K562 (cell line): ENCODE results near the gene SH2D3A. TPM values are rescaled to one million over a fixed set of nuclear protein-coding genes. Genes with fewer than 3 reads are reported as not detected.
A peak's percentile ranks its signal among the peaks of the same experiment; 100 is the strongest.

Experiments
- ATAC-seq: fragments of 200-7000 bp; cut with Tn5 transposase; 3 replicates; pipeline ENCODE4 v1.9.1; 2020; ENCODE audit warnings: moderate library complexity
- BruUV-seq: library from RNA; stranded (reverse); fragments of 400-500 nt; replicated peaks from 2 replicates; lab custom pipeline; 2021; lab: Mats Ljungman, UMichigan
- CTCF ChIA-PET: fragments of 300-600 bp; formaldehyde crosslinking; extraction: SDS; loops from one replicate; lab custom pipeline; 2021; ENCODE audit warnings: low intra/inter-chr PET ratio; lab: Yijun Ruan, JAX
- POLR2A ChIA-PET: fragments of 300-600, 350-650 bp; sonication (Branson Sonifier 250); formaldehyde crosslinking; extraction: SDS; loops from one replicate; lab custom pipeline; 2021; ENCODE audit warnings: antibody characterized with exemption, inconsistent platforms; lab: Yijun Ruan, JAX
- DNase-seq, 4 experiments: peaks; one replicate each; pipeline versions ENCODE4 v3.0.0 to v3.0.0-alpha.2; 2011 to 2018; ENCODE audit warnings: low spot score in 3 of 4, mixed read lengths in 3 of 4; ENCODE audit errors: extremely low read depth in 1 of 4
- FAIRE-seq: peaks from 2 replicates; lab custom pipeline; 2011; peaks lifted over from hg19 to GRCh38; lab: Jason Lieb, UNC
- H2AFZ ChIP-seq: 2 replicates; pipeline ENCODE4 v1.6.0; 2011; ENCODE audit warnings: low read depth, low read length, control low read depth, inconsistent platforms
- H3K27ac ChIP-seq: fragments of 200-600 bp; 3 replicates; pipeline ENCODE4 v1.8.0; 2011; ENCODE audit warnings: low read depth, mild to moderate bottlenecking, control low read depth, inconsistent platforms, low read length, moderate library complexity, mixed read lengths; ENCODE audit errors: extremely low read depth
- H3K27me3 ChIP-seq, 2 experiments: fragments of 300-600 bp in 1 of 2; 2 replicates in 1 of 2; 3 replicates in 1 of 2; pipeline versions ENCODE4 v1.6.0 to v1.8.0; 2011; ENCODE audit warnings: inconsistent platforms in 2 of 2, low read length in 2 of 2, mild to moderate bottlenecking in 1 of 2, mixed read lengths in 1 of 2, moderate library complexity in 1 of 2; ENCODE audit not compliant: control insufficient read depth in 2 of 2, insufficient read depth in 2 of 2
- H3K36me3 ChIP-seq: fragments of 300-600 bp; 3 replicates; pipeline ENCODE4 v1.8.0; 2011; ENCODE audit warnings: mild to moderate bottlenecking, low read length, inconsistent platforms; ENCODE audit not compliant: control insufficient read depth, insufficient read depth
- H3K4me1 ChIP-seq, 2 experiments: fragments of 200-600 bp in 1 of 2; replicated peaks in 1 of 2; 2 replicates in 1 of 2; 3 replicates in 1 of 2; pipeline versions ENCODE4 v1.5.1 to v1.8.0; 2011; ENCODE audit warnings: inconsistent platforms in 2 of 2, low read length in 2 of 2, mild to moderate bottlenecking in 1 of 2, mixed read lengths in 1 of 2, moderate library complexity in 1 of 2; ENCODE audit not compliant: control insufficient read depth in 2 of 2, insufficient read depth in 2 of 2
- H3K4me2 ChIP-seq: 2 replicates; pipeline ENCODE4 v1.6.1; 2011; ENCODE audit warnings: low read length, control low read depth, inconsistent platforms, mixed read lengths; ENCODE audit not compliant: insufficient read depth
- H3K4me3 ChIP-seq: fragments of 200-600 bp; sonication (generic), shearing (Covaris generic); 2 replicates; pipeline ENCODE4 v1.5.1; 2016; ENCODE audit warnings: control low read depth, inconsistent platforms
- H3K79me2 ChIP-seq: fragments of 200-600 bp; 3 replicates; pipeline ENCODE4 v1.8.0; 2011; ENCODE audit warnings: low read length, inconsistent platforms; ENCODE audit not compliant: control insufficient read depth, insufficient read depth
- H3K9ac ChIP-seq, 2 experiments: 2 replicates each; pipeline versions ENCODE4 v1.6.0 to v1.6.1; 2011; ENCODE audit warnings: low read depth in 2 of 2, low read length in 2 of 2, control low read depth in 1 of 2, inconsistent platforms in 1 of 2, mild to moderate bottlenecking in 1 of 2, mixed read lengths in 1 of 2; ENCODE audit not compliant: insufficient read depth in 1 of 2
- H3K9me1 ChIP-seq: one replicate; pipeline ENCODE4 v1.6.0; 2011; ENCODE audit warnings: inconsistent platforms, mild to moderate bottlenecking, low read length, moderate library complexity; ENCODE audit not compliant: control insufficient read depth, insufficient read depth
- H3K9me3 ChIP-seq: replicated peaks from 2 replicates; pipeline ENCODE4 v1.5.1; 2011; ENCODE audit warnings: low read depth, low read length, inconsistent platforms; ENCODE audit not compliant: control insufficient read depth, insufficient read depth
- H4K20me1 ChIP-seq: replicated peaks from 2 replicates; pipeline ENCODE4 v1.6.1; 2011; ENCODE audit warnings: low read length, inconsistent platforms, mixed read lengths; ENCODE audit not compliant: control insufficient read depth, insufficient read depth
- ARNT ChIP-seq, 2 experiments: fragments of 450-650 bp; IDR thresholded peaks; 2 replicates each; pipeline ENCODE4 v1.6.1; 2016; ENCODE audit warnings: mild to moderate bottlenecking in 1 of 2
- ATF2 ChIP-seq: sonication (generic); formaldehyde crosslinking; IDR thresholded peaks from 2 replicates; pipeline ENCODE4 v1.8.1; 2022; ENCODE audit warnings: missing genetic modification reagents
- CBFA2T2 ChIP-seq: fragments of 450-650 bp; conservative IDR thresholded peaks from 2 replicates; pipeline ENCODE4 v1.6.1; 2017; ENCODE audit warnings: mild to moderate bottlenecking
- FOXP1 ChIP-seq: sonication (generic); formaldehyde crosslinking; IDR thresholded peaks from 2 replicates; pipeline ENCODE4 v1.8.0; 2022; ENCODE audit warnings: mild to moderate bottlenecking, missing genetic modification reagents
- GTF2A2 ChIP-seq: IDR thresholded peaks from 2 replicates; pipeline ENCODE4 v1.6.1; 2016; ENCODE audit warnings: mild to moderate bottlenecking, missing genetic modification characterization, missing compliant biosample characterization
- NCOA1 ChIP-seq: fragments of 450-650 bp; IDR thresholded peaks from 2 replicates; pipeline ENCODE4 v1.6.1; 2016; ENCODE audit warnings: low read depth
- NFE2 ChIP-seq: IDR thresholded peaks from 2 replicates; pipeline ENCODE4 v1.6.1; 2014; ENCODE audit warnings: antibody characterized with exemption, low read depth
- PHF8 ChIP-seq: fragments of 200-600 bp; sonication (generic); IDR thresholded peaks from 2 replicates; pipeline ENCODE4 v1.6.1; 2012; ENCODE audit warnings: mixed run types, mild to moderate bottlenecking, inconsistent platforms, low read length, moderate library complexity, borderline replicate concordance
- PHTF2 ChIP-seq: fragments of 250-450 bp; sonication (Bioruptor Pico); IDR thresholded peaks from 2 replicates; pipeline ENCODE4 v1.5.0; 2021; ENCODE audit warnings: mild to moderate bottlenecking
- RB1 ChIP-seq: fragments of 450-650 bp; IDR thresholded peaks from 2 replicates; pipeline ENCODE4 v1.6.1; 2017; ENCODE audit warnings: low read depth, mild to moderate bottlenecking
- SOX6 ChIP-seq: fragments of 450-650 bp; IDR thresholded peaks from 2 replicates; pipeline ENCODE4 v1.6.1; 2014; ENCODE audit warnings: mild to moderate bottlenecking
- U2AF2 ChIP-seq: fragments of 200-400 bp; formaldehyde crosslinking; optimal IDR thresholded peaks from 2 replicates; pipeline ENCODE3; 2017; ENCODE audit warnings: low read depth, mild to moderate bottlenecking, low read length
- ZNF444 ChIP-seq: fragments of 250-450 bp; sonication (Bioruptor Pico); IDR thresholded peaks from 2 replicates; pipeline ENCODE4 v1.4.0; 2020; ENCODE audit warnings: mild to moderate bottlenecking, moderate library complexity
- ZNF583 ChIP-seq: fragments of 250-450 bp; sonication (Bioruptor Pico); IDR thresholded peaks from 2 replicates; pipeline ENCODE4 v1.4.0; 2020
- WGBS: fragments of 100-300 bp; shearing (Covaris generic); methylation state at CpG from one replicate; pipeline ENCODE4 v1.1.6; 2016; ENCODE audit warnings: low coverage, mixed read lengths; ENCODE audit not compliant: insufficient coverage; ENCODE audit errors: missing lambda C conversion rate; 5-methylcytosine and 5-hydroxymethylcytosine counted together
- in situ Hi-C: fragments of 300-500 bp; cut with MboI; formaldehyde crosslinking; loops from 4 replicates; pipeline ENCODE4 v1.15.0; 2018; ENCODE audit warnings: inconsistent platforms, mixed read lengths
- intact Hi-C: fragments of 100-400 bp; cut with micrococcal nuclease; formaldehyde crosslinking; loops from 2 replicates; pipeline ENCODE4 v1.14.2; 2022
- polyA plus RNA-seq, 8 experiments: library from polyadenylated mRNA; depleted of rRNA in 4 of 8; stranded (reverse) in 5 of 8; unstranded in 3 of 8; fragments of >200 nt; fragmentation: Nextera tagmentation in 2 of 8; fragmentation: Illumina TruSeq in 1 of 8; extraction: Ambion mirVana in 2 of 8; extraction: Trizol in 1 of 8; gene quantifications; 2 replicates each; pipeline versions ENCODE4 v1.2.1 to v1.2.3, GENCODE V29; 2011 to 2014; ENCODE audit warnings: inconsistent platforms in 1 of 8, missing spikeins in 1 of 8
- total RNA-seq, 7 experiments: library from RNA; depleted of rRNA in 6 of 7; stranded (reverse); fragments of >200 nt in 6 of 7; fragmentation: Illumina TruSeq in 2 of 7; extraction: Trizol in 2 of 7; gene quantifications; 2 replicates each; pipeline versions ENCODE4 v1.2.1 to v1.2.3, GENCODE V29; 2011 to 2021; ENCODE audit warnings: low replicate concordance in 1 of 7
- TF ChIP-seq, protein P1 (sequence below), 2 experiments: fragments of 450-650 bp in 1 of 2; sonication (generic) in 1 of 2; formaldehyde crosslinking in 1 of 2; IDR thresholded peaks; 2 replicates each; pipeline versions ENCODE4 v1.7.1 to v1.9.0; 2016 to 2022; ENCODE audit warnings: inconsistent platforms in 1 of 2, mild to moderate bottlenecking in 1 of 2, missing genetic modification reagents in 1 of 2

Gene SH2D3A
- total and polyA plus RNA-seq, 9 of the 15 experiments (the other 6 are each of a cell fraction or from before 2014, with no cell fraction given), result 0.75 to 26.3 (median 8.9) TPM

- DNase-seq (no peak), ATAC-seq (peak; percentile 54; the same call in 2 of the 3 replicates), FAIRE-seq (peak; percentile 32)
- ChIA-PET CTCF (no interaction called here), POLR2A (interaction anchor here (0.7 to 1.2 kb wide), 2 partner anchors 40 to 812 kb away, joined by 3 read pairs; no protein-coding TSS in a partner anchor)
- no peak overlapping the region; the same call in 2 of the 3 replicates for H3K27ac ChIP-seq
- no peak overlapping the region for H3K4me3 ChIP-seq
- WGBS, result 9% methylated on average over 4 of the region's 4 CpGs
- peaks cover 6 to 16% of the 10 kb centered on the region in 2 experiments; a peak in 4 of 5 replicates for H3K4me1 ChIP-seq
- H3K9me1 ChIP-seq, result no peaks in the 10 kb centered on the region
- H3K79me2 ChIP-seq, result peaks cover 7% of the 10 kb centered on the region; the same call in 1 of the 3 replicates
- 0 out of 2 replicates have a peak, but pooled peaks cover 3% of the 10 kb centered on the region for H4K20me1 ChIP-seq
- H3K9ac ChIP-seq, result no peak overlapping the region
- H3K9me3 ChIP-seq, result no peaks in the 10 kb centered on the region
- no peaks in the 10 kb centered on the region for H3K36me3 ChIP-seq
- intact Hi-C loops (no loop called here), in situ Hi-C loops (no loop called here)
- no peak overlapping the region for H2AFZ ChIP-seq
- no peaks in the 10 kb centered on the region for H3K27me3 ChIP-seq
- H3K4me2 ChIP-seq, result no peak overlapping the region
- no TSS peak for BruUV-seq
- TF ChIP-seq CBFA2T2, result peak; percentile 2; the same call in 1 of the 2 replicates
- TF ChIP-seq PHTF2, result no peak
- no peak for TF ChIP-seq GTF2A2 (tag)
- no peak for TF ChIP-seq ZNF444 (CRISPR knock-in tag)
- TF ChIP-seq FOXP1 (CRISPR knock-in tag), result no peak
- TF ChIP-seq U2AF2, result no peak
- no peak for TF ChIP-seq NCOA1
- no peak for TF ChIP-seq RB1
- TF ChIP-seq, protein P1, sequence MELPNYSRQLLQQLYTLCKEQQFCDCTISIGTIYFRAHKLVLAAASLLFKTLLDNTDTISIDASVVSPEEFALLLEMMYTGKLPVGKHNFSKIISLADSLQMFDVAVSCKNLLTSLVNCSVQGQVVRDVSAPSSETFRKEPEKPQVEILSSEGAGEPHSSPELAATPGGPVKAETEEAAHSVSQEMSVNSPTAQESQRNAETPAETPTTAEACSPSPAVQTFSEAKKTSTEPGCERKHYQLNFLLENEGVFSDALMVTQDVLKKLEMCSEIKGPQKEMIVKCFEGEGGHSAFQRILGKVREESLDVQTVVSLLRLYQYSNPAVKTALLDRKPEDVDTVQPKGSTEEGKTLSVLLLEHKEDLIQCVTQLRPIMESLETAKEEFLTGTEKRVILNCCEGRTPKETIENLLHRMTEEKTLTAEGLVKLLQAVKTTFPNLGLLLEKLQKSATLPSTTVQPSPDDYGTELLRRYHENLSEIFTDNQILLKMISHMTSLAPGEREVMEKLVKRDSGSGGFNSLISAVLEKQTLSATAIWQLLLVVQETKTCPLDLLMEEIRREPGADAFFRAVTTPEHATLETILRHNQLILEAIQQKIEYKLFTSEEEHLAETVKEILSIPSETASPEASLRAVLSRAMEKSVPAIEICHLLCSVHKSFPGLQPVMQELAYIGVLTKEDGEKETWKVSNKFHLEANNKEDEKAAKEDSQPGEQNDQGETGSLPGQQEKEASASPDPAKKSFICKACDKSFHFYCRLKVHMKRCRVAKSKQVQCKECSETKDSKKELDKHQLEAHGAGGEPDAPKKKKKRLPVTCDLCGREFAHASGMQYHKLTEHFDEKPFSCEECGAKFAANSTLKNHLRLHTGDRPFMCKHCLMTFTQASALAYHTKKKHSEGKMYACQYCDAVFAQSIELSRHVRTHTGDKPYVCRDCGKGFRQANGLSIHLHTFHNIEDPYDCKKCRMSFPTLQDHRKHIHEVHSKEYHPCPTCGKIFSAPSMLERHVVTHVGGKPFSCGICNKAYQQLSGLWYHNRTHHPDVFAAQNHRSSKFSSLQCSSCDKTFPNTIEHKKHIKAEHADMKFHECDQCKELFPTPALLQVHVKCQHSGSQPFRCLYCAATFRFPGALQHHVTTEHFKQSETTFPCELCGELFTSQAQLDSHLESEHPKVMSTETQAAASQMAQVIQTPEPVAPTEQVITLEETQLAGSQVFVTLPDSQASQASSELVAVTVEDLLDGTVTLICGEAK (IDR thresholded peaks at IDR 0.05), result no peak
- TF ChIP-seq, protein P1 (CRISPR knock-in tag; IDR thresholded peaks at IDR 0.05), result no peak
- no peak for TF ChIP-seq ARNT (IDR thresholded peaks at IDR 0.05)
- TF ChIP-seq ATF2 (CRISPR knock-in tag), result no peak
- TF ChIP-seq PHF8, result no peak
- no peak for TF ChIP-seq ZNF583 (CRISPR knock-in tag)
- TF ChIP-seq SOX6, result no peak
- TF ChIP-seq NFE2, result no peak
These were observed 11.2 kb upstream of the SH2D3A start for GRCh38 chr19:6778386-6778785.
